Sciatic nerve (tissue), 2 donors: ENCODE data around the gene LMO2. TPM values are rescaled to one million over a fixed set of nuclear protein-coding genes. Genes with fewer than 3 reads are reported as not detected.
"Not testable (repeated sequence)": the region's sequence is repeated elsewhere in the genome, so short reads cannot be mapped to it uniquely, and the experiment has no call there.

ENCODE experiments used
- ATAC-seq: fragments of 200-7000 bp; cut with Tn5 transposase; one replicate; pipeline ENCODE4 v1.9.1; 2020; ENCODE audit warnings: mild to moderate bottlenecking, moderate library complexity
- DNase-seq: peaks from one replicate; pipeline ENCODE4 v3.0.0-alpha.2; 2020; ENCODE audit warnings: low spot score
- intact Hi-C: fragments of 100-400 bp; cut with DNase I; formaldehyde crosslinking; loops from one replicate; pipeline ENCODE4 v1.14.2; 2022
- total RNA-seq: library from RNA; stranded (reverse); fragmentation: NEBNext Ultra II Directional; extraction: Animal tissue kit (Norgen Biotek cat#: 25700); gene quantifications from one replicate; pipeline ENCODE4 v1.2.1, GENCODE V29; 2021
- donor health status: DM: no; HTN: no; CAD: no.
- donor health status: DM: no; HTN: no; CAD: no.

LMO2 gene
- total RNA-seq, 1 donor from 2014 or later = 28.3 TPM

- DNase-seq, intact Hi-C loops, ATAC-seq: not testable (repeated sequence)
Measured at GRCh38 chr11:33917402-33917801, 25.5 kb upstream of the LMO2 start.

- intact Hi-C loops = no loop called here
- ATAC-seq (no peak), DNase-seq (no peak)
Measured at GRCh38 chr11:33916736-33917135, 24.9 kb upstream of the LMO2 start.

- intact Hi-C loops = no loop called here
- no peak for ATAC-seq
- DNase-seq = no peak
Measured at GRCh38 chr11:33915526-33915925, 23.6 kb upstream of the LMO2 start.

GRCh38 chr11:33913991-33914390, 22.1 kb upstream of the LMO2 start:
- intact Hi-C loops = no loop called here
- no peak for DNase-seq
- ATAC-seq = no peak

GRCh38 chr11:33912405-33913361, 20.8 kb upstream of the LMO2 start:
- intact Hi-C loops = no loop called here
- DNase-seq = no peak
- ATAC-seq = peak; percentile 79

- intact Hi-C loops = no loop called here
- no peak for DNase-seq
Measured at GRCh38 chr11:33910958-33911339, 19.1 kb upstream of the LMO2 start.

GRCh38 chr11:33910296-33910957, 18.6 kb upstream of the LMO2 start:
- ATAC-seq (no peak), DNase-seq (no peak)
- intact Hi-C loops = no loop called here

More at GRCh38 chr11:33910958-33911339, 19.1 kb upstream of the LMO2 start:
- ATAC-seq = no peak

GRCh38 chr11:33909552-33909951, 17.7 kb upstream of the LMO2 start:
- ATAC-seq (no peak), DNase-seq (no peak)
- intact Hi-C loops = no loop called here

- DNase-seq (no peak), ATAC-seq (no peak)
- intact Hi-C loops = no loop called here
Measured at GRCh38 chr11:33909150-33909549, 17.3 kb upstream of the LMO2 start.

- DNase-seq (no peak), ATAC-seq (no peak)
- intact Hi-C loops = no loop called here
Measured at GRCh38 chr11:33907421-33907820, 15.5 kb upstream of the LMO2 start.

- no peak for ATAC-seq
- intact Hi-C loops = no loop called here
- DNase-seq = no peak
Measured at GRCh38 chr11:33906484-33907186, 14.8 kb upstream of the LMO2 start.

GRCh38 chr11:33904102-33904501, 12.2 kb upstream of the LMO2 start:
- intact Hi-C loops = no loop called here
- DNase-seq (no peak), ATAC-seq (no peak)

- intact Hi-C loops = no loop called here
- ATAC-seq (no peak), DNase-seq (no peak)
Measured at GRCh38 chr11:33900159-33900840, 8.4 kb upstream of the LMO2 start.

- DNase-seq (peak; percentile 87), ATAC-seq (peak; percentile 97)
Measured at GRCh38 chr11:33899400-33900037, 7.6 kb upstream of the LMO2 start.

GRCh38 chr11:33898957-33899356, 7.1 kb upstream of the LMO2 start:
- intact Hi-C loops = no loop called here
- DNase-seq (no peak), ATAC-seq (peak; percentile 11)

More at GRCh38 chr11:33899400-33900037, 7.6 kb upstream of the LMO2 start:
- intact Hi-C loops = no loop called here

- intact Hi-C loops = no loop called here
- ATAC-seq (no peak), DNase-seq (no peak)
Measured at GRCh38 chr11:33897761-33898375, 6.0 kb upstream of the LMO2 start.

GRCh38 chr11:33896911-33897310, 5.0 kb upstream of the LMO2 start:
- intact Hi-C loops = no loop called here
- ATAC-seq (no peak), DNase-seq (no peak)

- no peak for DNase-seq
- intact Hi-C loops = no loop called here
- ATAC-seq = no peak
Measured at GRCh38 chr11:33895752-33896137, 3.9 kb upstream of the LMO2 start.
